Mucosa of rectum (tissue), 2 donors: Measurements from ENCODE around the gene ZNF516.

Experiments used
- H3K27ac ChIP-seq, 2 donors: one replicate each; pipeline ENCODE4 v1.7.0; 2013; ENCODE audit warnings: inconsistent platforms in 2 of 2, low read depth in 2 of 2, low read length in 2 of 2
- H3K27me3 ChIP-seq, 2 donors: one replicate each; pipeline ENCODE4 v1.7.0; 2013; ENCODE audit warnings: low read length in 2 of 2; ENCODE audit not compliant: control insufficient read depth in 2 of 2, insufficient read depth in 2 of 2
- H3K36me3 ChIP-seq, 2 donors: one replicate each; pipeline ENCODE4 v1.7.0; 2013; ENCODE audit warnings: low read length in 2 of 2; ENCODE audit not compliant: control insufficient read depth in 2 of 2, insufficient read depth in 2 of 2
- H3K4me1 ChIP-seq, 2 donors: one replicate each; pipeline ENCODE4 v1.7.0; 2013; ENCODE audit warnings: low read length in 2 of 2, mild to moderate bottlenecking in 1 of 2; ENCODE audit not compliant: control insufficient read depth in 2 of 2, insufficient read depth in 2 of 2
- H3K4me3 ChIP-seq, 2 donors: one replicate each; pipeline ENCODE4 v1.7.0; 2013; ENCODE audit warnings: low read length in 2 of 2
- H3K9ac ChIP-seq, 2 donors: one replicate each; pipeline ENCODE4 v1.7.0; 2013; ENCODE audit warnings: low read length in 2 of 2, low read depth in 1 of 2, mild to moderate bottlenecking in 1 of 2
- H3K9me3 ChIP-seq, 2 donors: one replicate each; pipeline ENCODE4 v1.7.0; 2013; ENCODE audit warnings: low read length in 2 of 2; ENCODE audit not compliant: control insufficient read depth in 2 of 2
- donor health status: healthy.
- donor health status: Normal muscosa, but diverticular disease.

The ZNF516 gene

DNA sequence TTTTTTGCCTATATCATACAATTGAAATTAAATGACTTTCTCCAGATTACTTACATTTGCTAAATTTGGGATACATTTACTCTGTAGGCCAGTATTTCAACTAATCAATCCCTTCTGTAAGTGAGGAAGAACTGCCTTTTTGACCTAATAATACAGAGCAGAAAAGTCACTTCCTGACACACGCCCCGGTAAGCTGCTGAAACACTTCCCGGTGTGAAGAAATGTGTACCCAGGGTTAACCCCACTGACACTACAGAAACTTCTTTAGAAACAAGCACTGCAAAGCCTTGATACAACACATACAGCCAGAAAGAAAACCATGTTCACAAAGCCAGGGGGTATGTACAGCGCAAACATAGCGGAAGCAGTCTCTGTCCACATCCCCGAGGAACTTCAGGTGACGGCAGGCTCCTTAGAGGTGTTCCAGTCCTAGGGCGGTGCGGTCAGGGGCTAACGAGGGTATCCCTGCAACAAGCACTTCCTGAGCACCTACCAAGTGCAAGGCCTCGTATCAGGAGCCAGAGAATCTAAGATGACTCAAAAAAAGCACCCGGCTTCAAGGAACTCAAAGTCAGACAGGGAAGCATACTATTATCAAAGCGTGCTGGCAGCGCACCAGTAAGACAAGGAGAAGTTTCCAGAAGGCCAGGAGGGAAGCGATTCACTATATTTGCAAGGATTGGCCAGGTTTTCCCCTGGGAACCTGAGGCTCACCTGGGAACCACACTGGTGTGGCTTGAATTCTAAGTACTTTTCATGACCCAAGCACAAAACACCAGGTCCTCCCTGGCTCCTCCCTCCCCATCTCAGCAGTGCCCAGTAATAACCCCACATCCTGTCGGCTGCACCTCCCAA lies 46.6 kb downstream of the ZNF516 start:
- no peaks in the 10 kb centered on the region for H3K9me3 ChIP-seq
- H3K4me1 ChIP-seq, result peaks cover 14 to 27% of the 10 kb centered on the region in 2 donors
- no peak overlapping the region for H3K9ac ChIP-seq
- no peak overlapping the region for H3K27ac ChIP-seq
- H3K4me3 ChIP-seq, result no peak overlapping the region
- no peaks in the 10 kb centered on the region for H3K36me3 ChIP-seq
- no peaks in the 10 kb centered on the region for H3K27me3 ChIP-seq

DNA sequence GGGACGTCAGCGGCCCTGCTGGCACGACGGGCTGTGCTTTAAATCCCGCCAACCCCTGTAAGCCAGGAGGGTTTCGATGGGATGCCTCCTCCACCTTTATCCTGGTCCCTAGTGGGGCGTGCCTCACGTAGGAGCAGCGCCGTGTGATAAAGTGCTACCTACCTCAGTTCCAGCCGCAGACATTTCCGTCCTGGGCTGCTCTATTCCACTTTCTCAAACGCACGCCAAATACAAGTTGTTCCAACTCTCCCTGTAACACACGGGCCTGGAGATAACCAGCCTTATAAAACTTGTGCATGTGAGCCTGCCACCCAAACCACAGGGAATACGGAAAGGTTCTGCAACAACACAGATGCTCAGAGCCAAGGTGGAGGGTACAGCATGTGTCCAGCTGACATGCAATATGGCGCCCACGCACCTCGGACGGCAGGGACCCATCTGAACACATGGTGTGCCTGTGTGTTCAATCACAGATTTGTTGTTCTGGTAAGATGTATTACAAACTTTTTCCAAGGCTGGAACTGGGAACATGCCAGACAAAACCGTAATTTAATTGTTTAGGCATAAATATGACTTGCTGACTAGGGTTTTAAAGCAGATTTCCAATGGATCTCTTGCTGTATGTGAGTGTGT lies 47.7 kb downstream of the ZNF516 start:
- H3K36me3 ChIP-seq, result peaks cover 0 to 4% of the 10 kb centered on the region in 2 donors

DNA sequence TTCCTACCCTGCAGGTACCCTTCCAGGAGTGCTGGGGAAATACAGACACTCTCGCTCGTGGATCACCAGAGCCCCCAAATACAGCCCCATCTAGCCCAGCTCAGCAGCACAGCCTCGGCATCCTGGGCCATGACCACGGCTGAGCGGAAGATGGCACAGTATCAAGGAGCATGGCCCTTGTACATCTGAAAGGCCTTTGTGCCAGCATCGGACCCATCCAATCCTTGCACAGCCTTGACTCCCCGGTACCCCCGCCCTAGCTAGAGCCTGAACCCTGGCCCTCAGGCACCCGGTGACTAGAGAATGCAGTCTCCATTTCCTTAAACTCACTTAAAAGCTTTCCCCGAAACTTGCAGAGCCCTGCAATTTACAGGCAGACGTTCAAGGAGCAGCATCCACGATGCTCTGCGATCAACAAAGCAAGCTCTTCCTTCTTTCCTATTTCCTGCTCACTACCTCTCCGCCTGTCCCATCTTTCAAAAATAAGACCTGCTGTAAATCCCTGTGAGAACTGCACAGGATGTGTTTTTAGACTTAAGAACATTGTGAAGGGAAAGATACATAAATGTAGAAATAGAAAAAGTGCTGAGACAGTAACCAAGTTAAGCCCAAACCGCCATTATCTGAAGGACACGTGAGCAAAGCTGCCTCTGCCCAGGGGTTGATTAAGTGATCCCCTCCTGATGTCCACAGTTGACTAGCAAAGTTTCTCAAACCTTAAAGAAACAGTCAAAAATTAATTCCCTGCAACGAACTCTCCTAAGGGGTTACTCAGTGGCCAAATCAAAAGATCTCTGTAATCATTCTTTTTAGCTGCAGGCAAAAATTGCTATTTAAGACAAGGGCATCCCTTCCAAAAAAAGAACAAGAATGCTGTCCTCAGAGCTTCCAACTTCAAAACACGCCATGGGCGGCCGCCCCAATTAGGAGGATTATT lies 48.5 kb downstream of the ZNF516 start:
- Histone ChIP-seq H3K9me3 (no peaks in the 10 kb centered on the region), H3K27me3 (no peaks in the 10 kb centered on the region), H3K4me3 (no peak overlapping the region), H3K36me3 (peaks cover 8 to 11% of the 10 kb centered on the region in 2 donors), H3K27ac (no peak overlapping the region), H3K9ac (no peak overlapping the region), H3K4me1 (peaks cover 14 to 21% of the 10 kb centered on the region in 2 donors)

More for the DNA sequence above, 47.7 kb downstream of the ZNF516 start:
- Histone ChIP-seq H3K9ac (no peak overlapping the region), H3K4me1 (peaks cover 14 to 27% of the 10 kb centered on the region in 2 donors), H3K27ac (no peak overlapping the region), H3K27me3 (no peaks in the 10 kb centered on the region), H3K4me3 (no peak overlapping the region), H3K9me3 (no peaks in the 10 kb centered on the region)

DNA sequence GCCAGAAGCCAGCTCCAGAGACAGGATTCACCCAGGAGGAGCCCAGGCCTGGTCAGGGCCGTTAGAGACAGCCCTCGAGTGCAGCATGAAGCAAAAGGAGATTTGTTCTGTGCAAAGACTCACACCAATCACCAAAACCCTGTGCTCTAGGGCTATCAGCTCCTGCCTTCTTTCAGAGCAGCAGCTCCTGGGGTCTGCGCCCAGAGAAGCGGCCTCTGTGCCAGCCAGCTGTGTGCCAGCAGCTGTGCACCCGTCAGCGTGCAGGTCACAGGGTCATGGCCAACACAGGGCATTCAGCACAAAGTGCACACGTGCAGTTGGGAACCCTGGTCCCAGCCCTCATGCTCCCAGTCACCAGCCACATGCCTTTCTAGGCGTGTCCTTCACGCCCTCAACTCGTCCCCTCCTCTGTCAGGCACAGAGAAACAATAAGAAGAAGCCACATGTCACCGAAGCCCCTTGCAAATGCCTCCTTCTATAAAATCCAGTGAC lies 49.3 kb downstream of the ZNF516 start:
- Histone ChIP-seq H3K4me1 (peaks cover 14 to 20% of the 10 kb centered on the region in 2 donors), H3K4me3 (no peak overlapping the region), H3K27ac (no peak overlapping the region), H3K27me3 (no peaks in the 10 kb centered on the region), H3K36me3 (peaks cover 12 to 16% of the 10 kb centered on the region in 2 donors), H3K9me3 (no peaks in the 10 kb centered on the region), H3K9ac (no peak overlapping the region)

DNA sequence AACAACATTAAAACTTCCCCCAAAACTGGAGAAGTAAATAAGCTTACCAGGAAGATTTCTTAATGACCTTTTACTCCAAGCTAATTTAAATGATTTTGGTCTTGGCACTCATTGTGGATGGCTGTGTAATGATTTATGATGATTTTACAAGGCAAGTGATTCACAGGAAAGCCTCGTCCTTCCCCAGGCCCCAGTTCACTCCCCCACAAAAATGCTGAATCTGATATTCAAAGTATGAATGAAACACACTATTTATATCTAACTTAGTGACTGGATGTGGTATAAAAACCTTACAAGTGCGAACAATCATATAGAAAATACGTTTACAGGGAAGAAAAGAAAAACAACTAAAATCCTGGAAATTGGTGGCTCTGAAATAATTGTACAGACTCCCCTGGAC lies 49.8 kb downstream of the ZNF516 start:
- Histone ChIP-seq H3K9ac (no peak overlapping the region), H3K4me1 (peaks cover 14 to 20% of the 10 kb centered on the region in 2 donors), H3K27ac (no peak overlapping the region), H3K27me3 (no peaks in the 10 kb centered on the region), H3K4me3 (no peak overlapping the region), H3K36me3 (peaks cover 14 to 19% of the 10 kb centered on the region in 2 donors), H3K9me3 (no peaks in the 10 kb centered on the region)

DNA sequence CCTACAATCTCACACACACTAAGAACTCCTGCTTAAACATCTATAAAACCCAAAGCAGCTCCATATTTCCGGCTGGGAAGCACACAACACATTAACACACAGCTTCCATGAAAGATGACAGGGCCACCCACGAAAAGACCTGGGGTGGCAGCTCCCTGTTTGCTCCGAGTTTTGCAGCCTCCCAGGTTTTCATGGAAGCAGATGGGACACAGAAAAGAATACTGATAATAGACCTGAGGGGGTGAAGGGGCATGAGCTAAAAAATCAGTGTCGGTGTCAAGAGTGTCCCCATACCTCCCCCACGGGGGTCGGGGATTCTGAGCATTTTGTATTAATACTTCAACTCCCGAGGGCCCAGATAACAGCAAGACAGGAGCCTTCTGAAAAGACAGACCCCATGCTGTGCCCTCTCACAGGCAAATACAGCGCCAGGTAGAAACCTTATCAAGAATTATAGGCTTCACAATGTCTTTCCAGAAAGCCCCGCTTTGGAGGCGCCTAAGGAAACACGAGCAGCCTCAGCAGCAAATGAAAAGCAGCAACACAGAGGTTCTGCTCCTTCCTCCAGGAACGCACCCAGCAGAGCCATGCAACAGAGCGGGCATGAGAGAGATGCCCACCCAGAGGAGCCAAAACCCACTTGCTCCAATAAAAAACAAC lies 50.5 kb downstream of the ZNF516 start:
- Histone ChIP-seq H3K4me3 (no peak overlapping the region), H3K36me3 (peaks cover 17 to 19% of the 10 kb centered on the region in 2 donors), H3K4me1 (peaks cover 14 to 20% of the 10 kb centered on the region in 2 donors), H3K9ac (no peak overlapping the region), H3K27me3 (no peaks in the 10 kb centered on the region), H3K27ac (no peak overlapping the region), H3K9me3 (no peaks in the 10 kb centered on the region)

DNA sequence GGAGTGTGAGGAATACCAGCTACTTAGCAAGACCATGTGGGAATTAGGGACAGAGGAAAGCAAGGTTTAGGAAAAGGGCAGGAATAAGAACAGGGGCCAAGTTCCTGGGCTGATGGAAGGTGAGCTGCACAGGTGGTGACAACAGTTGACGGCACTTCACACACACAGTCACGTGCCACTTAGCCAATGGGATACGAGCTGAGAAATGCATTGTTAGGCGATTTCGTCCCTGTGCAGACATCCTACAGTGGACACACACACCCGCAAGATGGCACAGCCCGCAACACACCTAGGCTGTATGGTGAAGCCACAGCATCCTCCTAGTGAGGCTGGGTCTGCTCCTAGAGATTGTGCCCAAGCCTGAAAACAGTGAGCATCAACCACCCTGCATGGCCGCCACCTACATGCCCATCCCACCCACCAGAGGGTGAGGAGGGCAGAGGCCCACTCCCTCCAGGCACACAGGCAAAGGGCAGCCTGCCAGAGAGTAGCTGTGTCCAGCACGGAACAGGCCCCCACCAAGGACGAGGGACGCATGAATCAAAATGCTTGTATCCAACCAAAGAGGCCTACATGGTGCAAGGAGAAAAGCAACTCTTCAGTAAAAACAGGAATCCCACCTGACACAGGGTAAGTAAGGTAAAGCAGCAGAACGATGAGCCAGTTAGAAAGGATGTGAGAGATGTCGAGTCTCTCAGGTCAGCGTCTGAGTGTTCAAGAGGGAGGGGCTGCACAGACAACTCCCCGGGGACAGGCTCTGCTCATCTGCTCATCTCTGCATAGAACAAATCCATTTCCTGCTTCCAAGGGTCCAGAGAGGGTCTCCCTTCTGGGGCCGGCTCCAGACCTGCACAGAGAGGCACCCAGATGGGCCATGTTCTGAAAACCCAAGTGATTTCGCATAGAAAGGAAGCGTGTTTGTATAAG lies 51.3 kb downstream of the ZNF516 start:
- H3K9ac ChIP-seq, result no peak overlapping the region
- H3K4me3 ChIP-seq, result no peak overlapping the region
- no peaks in the 10 kb centered on the region for H3K9me3 ChIP-seq
- peaks cover 14 to 17% of the 10 kb centered on the region in 2 donors for H3K4me1 ChIP-seq
- peaks cover 17 to 19% of the 10 kb centered on the region in 2 donors for H3K36me3 ChIP-seq
- no peaks in the 10 kb centered on the region for H3K27me3 ChIP-seq
- no peak overlapping the region for H3K27ac ChIP-seq

DNA sequence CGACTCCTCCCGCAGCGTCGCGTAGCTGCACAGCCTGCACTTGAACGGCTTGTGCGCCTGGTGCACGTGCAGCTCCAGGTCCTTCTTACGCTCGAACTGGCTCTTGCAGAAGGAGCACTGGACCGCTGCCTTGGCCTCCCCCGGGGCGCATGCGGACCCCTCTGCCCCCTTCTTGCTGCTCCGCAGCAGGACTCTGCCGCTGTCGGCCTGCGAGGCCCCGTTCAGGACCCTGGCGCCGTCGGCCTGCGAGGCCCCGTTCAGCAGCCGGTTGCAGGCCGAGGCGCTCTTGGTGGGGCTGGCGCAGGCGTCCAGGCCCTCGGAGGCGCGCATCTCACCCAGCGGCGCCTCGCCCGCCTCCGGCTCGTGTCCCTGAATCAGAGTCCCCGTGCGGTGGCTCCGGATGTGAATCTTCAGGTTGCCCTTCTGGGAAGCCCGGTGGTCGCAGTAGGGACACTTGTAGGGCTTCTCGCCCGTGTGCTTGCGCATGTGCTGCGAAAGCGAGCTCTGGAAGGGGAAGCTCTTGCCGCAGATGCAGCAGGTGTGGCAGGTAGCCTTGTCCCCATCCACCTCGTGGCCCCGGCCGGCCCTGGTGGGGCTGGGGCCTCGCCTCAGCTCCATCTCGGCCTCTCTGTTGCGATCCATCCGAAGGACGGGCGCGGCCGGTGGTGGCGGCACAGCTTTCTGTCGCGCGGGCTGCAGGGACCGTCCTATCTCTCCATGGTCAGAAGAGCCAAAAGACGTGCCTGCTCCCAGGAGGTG lies 52.5 kb downstream of the ZNF516 start:
- Histone ChIP-seq H3K4me3 (no peak overlapping the region), H3K27me3 (no peaks in the 10 kb centered on the region), H3K9ac (no peak overlapping the region), H3K36me3 (peaks cover 17 to 19% of the 10 kb centered on the region in 2 donors), H3K4me1 (peaks cover 9 to 14% of the 10 kb centered on the region in 2 donors), H3K9me3 (no peaks in the 10 kb centered on the region), H3K27ac (no peak overlapping the region)
